Medulla oblongata (tissue), 1 donor: ENCODE data around the gene S100A14.

ENCODE experiments used
- DNase-seq: peaks from one replicate; pipeline ENCODE4 v3.0.0-alpha.2; 2015; ENCODE audit errors: extremely low spot score

Gene S100A14

DNA sequence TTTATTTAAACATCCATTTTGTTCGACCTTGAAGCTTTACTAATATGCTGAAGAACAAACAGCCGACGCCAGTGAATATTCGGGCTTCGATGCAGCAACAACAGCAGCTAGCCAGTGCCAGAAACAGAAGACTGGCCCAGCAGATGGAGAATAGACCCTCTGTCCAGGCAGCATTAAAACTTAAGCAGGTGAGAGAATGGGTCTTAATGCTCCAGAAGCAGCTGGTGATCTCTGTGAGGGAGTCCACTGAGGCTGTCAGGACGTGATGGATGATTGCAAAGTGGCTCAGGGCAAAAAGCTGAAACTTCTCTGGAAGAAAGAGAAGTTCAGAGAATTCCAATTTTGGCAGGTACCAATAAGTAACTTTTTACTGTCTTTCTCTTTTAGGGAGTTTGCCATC is 22.1 kb upstream of the S100A14 start:
- DNase-seq = no peak

- no peak for DNase-seq
Measured at GRCh38 chr1:153636312-153636711, 20.2 kb upstream of the S100A14 start.

GRCh38 chr1:153635872-153636271 is 19.7 kb upstream of the S100A14 start:
- no peak for DNase-seq

DNA sequence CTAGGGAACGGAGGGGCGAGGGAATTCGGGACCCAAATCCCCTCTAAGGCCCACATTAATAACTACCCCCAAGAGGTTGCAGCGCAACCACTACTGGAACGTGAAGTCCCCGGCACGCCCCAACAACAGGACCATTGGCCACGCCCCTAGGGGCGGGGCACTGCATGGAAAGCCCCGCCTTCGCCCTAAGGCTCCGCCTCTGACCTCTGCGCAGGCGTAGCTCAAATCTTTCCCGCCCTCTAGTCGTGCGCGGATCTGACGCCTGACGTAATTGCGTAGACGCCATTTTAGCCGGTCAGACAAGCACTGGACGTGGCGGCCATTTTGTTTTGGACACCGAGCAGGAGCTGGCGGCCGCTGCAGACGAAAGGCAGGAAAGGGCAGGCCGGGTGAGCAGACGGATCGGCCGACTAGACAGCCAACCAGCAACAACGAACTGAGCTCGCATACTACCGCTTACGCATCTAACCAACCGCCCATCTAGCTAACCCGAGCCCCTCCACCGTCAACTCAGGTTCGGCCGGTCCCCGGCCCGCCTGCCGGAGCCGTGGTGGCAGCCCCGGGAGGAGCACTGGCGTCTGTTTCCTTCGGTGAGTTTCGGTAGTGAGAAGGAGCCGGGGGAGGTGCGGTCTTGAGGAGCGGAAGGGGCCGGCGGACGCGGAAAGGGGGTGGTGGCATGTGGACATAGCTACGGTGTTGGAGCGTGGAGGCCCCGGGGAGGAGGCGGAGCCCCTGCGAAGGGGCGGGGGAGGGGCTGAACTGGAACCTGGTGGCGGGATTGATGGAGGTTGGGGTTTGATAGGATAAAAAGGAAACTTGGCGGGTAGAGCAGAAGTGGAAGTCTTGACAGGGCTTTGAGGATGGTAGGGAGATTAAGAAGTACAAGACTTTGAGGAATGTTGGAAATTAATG is 17.9 kb upstream of the S100A14 start, which contains the start of gene CHTOP:
Gene CHTOP, plus strand, starts transcription at position 313 of the 912 bp plus-strand sequence. CDS start 2,523 bp downstream, outside the sequence.
- peak; percentile 99 for DNase-seq

- no peak for DNase-seq
Measured at GRCh38 chr1:153633161-153633753, 17.1 kb upstream of the S100A14 start.

GRCh38 chr1:153631047-153632022 is 15.2 kb upstream of the S100A14 start:
- no peak for DNase-seq

DNA sequence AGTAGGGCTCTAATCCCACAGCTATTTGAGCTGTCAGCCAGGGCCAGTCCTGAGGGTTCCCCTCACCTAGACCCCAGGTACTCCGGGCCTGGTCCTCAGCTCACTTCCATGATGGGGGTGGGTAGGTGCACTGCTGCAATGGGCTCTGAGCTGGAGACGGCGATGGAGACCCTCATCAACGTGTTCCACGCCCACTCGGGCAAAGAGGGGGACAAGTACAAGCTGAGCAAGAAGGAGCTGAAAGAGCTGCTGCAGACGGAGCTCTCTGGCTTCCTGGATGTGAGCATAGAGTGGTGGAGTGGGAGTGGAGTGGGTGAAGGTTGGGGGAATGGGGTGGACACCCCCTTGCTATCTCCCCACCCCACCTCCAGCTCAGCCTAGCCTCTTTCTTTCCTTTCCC is 14.3 kb upstream of the S100A14 start:
- no peak for DNase-seq

DNA sequence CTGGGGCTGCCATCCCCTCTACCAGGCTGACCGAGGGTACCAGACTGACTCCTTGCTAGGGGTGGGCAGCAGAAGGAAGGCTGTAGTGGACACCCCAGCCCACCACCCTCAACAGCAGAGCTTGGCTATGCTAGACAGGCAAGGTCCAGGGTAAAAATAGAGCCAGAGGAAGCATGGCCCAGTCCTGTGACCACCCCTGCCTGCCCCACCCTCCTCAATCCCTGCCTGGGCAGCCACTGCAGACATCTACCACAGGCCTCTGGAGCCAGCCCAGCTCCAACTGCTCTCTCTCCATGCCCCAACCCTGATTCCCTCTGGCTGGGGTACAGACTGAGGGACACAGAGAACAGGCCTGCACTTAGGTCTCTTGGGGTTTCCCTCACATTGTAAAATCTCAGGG is 13.8 kb upstream of the S100A14 start:
- peak; percentile 75 for DNase-seq

DNA sequence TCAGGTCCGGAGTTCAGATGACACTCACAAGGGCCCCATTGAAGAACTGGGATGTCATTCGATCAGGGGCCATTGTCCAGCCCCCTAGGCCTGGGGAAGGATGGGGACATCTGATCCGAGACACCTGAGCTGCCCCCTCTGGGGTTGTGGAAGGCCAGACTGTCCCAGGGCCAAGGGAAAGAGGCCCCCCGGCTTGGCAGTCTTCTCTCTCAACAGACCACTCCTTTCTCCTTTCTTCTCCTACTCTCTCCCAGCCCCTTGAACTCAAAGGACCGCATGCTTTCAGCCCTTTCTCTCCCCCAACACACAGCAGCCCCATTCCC is 13.2 kb upstream of the S100A14 start:
- DNase-seq = no peak

DNA sequence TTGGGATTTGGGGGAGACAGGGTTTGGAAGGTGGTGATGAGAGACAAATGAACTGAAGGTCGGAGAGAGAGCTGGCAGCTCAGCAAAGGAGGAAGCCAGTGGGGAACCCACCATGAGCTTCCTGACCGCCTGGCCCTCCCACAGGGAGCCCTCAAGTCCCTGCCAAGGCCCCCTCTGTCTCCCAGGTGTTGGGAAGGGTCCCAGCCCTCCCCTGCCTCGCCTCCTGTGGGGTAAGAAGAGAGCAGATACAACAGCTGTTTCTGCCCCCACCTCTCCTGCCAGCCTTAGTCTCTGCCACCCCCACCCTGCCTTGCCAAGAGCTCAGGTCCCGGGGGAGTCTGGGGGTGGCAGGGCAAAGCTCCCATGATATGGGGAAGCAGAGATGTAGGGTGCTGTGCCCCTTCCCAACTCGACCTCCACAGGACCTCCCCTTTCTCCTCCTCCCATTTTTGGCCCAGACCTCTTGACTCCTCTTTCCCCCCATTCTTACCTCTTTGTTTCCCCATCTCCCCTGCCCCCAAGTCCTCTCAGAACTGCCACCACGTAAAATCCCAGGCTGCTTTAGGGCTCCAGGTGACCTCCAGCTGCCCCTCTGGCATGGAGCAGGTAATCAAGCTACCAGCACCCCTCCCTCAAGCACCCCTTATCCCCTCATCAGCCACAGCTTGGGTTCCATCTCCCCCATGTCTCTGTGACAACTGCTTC is 12.7 kb upstream of the S100A14 start:
- DNase-seq = no peak

DNA sequence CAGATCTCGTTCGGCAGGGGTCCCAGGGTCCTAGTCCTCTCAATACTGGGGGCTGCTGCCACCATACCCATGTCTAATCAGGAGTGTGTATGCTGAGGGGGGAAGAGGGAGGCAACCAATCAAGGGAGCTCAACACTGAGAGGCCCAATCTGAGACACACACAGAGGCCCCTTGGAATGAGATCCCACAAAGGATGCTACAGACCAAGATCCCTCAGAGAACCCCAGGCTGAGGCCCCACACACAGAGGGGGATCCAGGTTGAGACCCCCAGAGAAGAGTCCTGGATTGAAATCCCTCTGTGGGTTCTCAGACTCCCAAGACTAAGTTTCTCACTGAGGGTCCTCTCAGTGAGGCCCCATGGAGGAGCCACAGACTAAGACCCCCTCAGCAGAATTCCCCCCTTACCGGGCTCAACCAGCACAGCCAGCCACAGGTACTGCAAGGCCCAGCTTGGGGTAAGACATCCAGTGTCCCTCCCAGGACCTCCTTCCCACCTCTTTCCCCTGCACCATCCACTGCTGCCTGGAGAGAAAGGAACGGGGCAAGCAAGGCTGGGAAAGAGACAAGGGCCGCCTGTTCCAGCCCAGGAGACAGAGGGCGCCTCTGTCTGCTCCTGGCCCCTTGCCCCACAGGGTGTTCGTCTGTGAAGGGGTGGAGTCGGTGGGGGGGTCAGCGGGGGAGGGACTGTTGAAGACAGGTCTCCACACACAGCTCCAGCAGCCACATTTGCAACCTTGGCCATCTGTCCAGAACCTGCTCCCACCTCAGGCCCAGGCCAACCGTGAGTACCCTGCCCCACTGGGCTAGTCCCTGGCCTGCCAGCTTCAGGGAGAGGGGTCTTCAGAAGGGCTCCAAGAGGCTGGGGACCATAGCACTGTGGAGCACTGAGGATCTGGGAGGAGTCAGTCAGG is 11.8 kb upstream of the S100A14 start, which contains the start of gene S100A1:
Gene S100A1, plus strand, starts transcription at position 720 of the 912 bp plus-strand sequence. CDS start 2,088 bp downstream, outside the sequence.
- DNase-seq = peak; percentile 90

- peak; percentile 69 for DNase-seq
Measured at GRCh38 chr1:153626904-153627714, 11.0 kb upstream of the S100A14 start, which contains the start of gene S100A13. Gene S100A13, minus strand, starts transcription at chr1:153627505. Its CDS starts 1,033 bp downstream, at chr1:153626472.

GRCh38 chr1:153626477-153626903 is 10.4 kb upstream of the S100A14 start:
- no peak for DNase-seq

DNA sequence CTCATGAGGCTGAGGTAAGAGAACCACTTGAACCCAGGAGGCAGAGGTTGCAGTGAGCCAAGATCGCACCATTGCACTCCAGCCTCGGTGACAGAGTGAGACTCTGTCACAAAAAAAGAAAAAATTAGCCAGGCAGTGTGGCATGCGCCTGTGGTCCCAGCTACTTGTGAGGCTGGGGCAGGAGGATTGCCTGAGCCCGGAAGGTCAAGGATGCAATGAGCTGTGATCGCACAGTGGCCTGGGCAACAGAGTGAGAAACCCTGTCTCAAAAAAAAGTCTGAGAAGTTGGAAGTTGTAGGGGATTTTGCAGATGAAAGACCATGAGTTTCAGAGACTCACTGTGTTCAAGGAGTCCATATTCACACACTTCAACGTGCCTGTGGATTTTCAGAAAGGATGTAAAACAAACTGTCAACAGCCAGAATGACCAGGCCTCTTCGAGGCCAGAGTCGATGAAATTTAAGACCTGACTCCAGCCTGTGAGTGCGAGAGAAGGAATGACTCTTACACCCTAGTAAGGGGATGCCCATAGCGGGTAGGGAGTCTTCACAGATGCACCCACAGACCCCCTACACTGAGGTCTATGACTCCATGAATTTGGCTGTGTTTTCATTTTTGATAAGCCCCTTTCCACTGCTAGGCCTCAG is 9.0 kb upstream of the S100A14 start:
- no peak for DNase-seq

DNA sequence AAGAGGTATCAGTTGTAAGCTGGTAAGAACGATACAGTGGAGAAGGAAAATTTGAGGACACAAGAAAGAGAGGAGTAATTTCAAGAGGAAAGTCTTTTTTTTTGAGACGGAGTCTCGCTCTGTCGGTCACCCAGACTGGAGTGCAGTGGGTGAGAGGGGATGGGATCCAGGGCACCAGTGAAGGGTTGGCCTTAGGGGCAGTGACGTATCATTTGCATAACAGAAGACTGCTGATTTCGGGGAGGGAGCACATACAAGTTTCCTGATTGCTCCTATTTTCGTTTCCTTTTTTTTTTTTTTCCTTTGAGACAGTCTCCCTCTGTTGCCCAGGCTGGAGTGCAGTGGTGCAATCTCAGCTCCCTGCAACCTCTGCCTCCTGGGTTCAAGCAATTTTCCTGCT is 7.0 kb upstream of the S100A14 start:
- no peak for DNase-seq

- DNase-seq = no peak
Measured at GRCh38 chr1:153619171-153619570, 3.0 kb upstream of the S100A14 start.

DNA sequence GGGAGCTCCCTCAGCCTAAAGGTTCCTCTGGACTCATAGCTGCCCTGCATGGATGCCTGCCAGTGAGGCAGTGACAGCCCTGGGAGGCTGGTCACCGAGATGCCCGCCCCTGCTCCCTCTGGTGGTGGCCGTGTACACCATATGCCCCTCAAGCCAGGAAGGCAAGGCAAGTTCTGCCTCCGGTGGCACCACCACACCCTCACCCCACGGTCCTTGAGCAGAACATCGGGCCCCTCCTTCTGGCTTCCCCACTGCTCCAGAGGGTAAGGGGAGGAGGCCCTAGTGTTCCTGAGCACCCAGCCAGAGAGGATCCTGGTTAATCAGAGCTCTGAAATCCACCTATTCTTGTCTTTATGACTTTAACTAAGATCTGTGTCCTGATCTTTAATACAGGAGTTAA is 1.5 kb upstream of the S100A14 start:
- no peak for DNase-seq

GRCh38 chr1:153616917-153617311 is 789 bp upstream of the S100A14 start:
- DNase-seq = no peak

- no peak for DNase-seq
Measured at GRCh38 chr1:153615406-153615805, 719 bp downstream of the S100A14 start.
